Adrenal gland (tissue), 12 donors: Measurements from ENCODE around the gene PLEKHG7. TPM values are rescaled to one million over a fixed set of nuclear protein-coding genes. Genes with fewer than 3 reads are reported as not detected.
"Not testable (repeated sequence)": the region's sequence is repeated elsewhere in the genome, so short reads cannot be mapped to it uniquely, and the experiment has no call there.

Source experiments
- DNase-seq, 7 donors: peaks; one replicate each; pipeline ENCODE4 v3.0.0-alpha.2; 2019 to 2020
- H3K27ac ChIP-seq, 5 donors: fragments of 200-600 bp; sonication (generic) in 4 of 5; 1 replicate in 3 of 5; 2 replicates in 2 of 5; pipeline versions ENCODE4 v1.5.1 to v1.8.0; 2016 to 2020; ENCODE audit warnings: mild to moderate bottlenecking in 1 of 5
- H3K27me3 ChIP-seq: fragments of 200-600 bp; 2 replicates; pipeline ENCODE4 v1.8.0; 2021
- H3K36me3 ChIP-seq, 2 donors: fragments of 200-600 bp; replicated peaks in 1 of 2; 1 replicate in 1 of 2; 2 replicates in 1 of 2; pipeline versions ENCODE4 v1.5.1 to v1.8.0; 2018 to 2022
- H3K4me1 ChIP-seq, 2 donors: fragments of 200-600 bp; replicated peaks in 1 of 2; 1 replicate in 1 of 2; 2 replicates in 1 of 2; pipeline versions ENCODE4 v1.5.1 to v1.8.0; 2018 to 2021
- H3K4me3 ChIP-seq, 4 donors: fragments of 200-600 bp; sonication (generic) in 3 of 4; one replicate each; pipeline ENCODE4 v1.5.1; 2016 to 2018
- H3K9me3 ChIP-seq, 3 donors: fragments of 200-600 bp; sonication (generic) in 1 of 3; replicated peaks in 1 of 3; 1 replicate in 2 of 3; 2 replicates in 1 of 3; pipeline versions ENCODE4 v1.5.1 to v1.8.0; 2016 to 2021
- POLR2A ChIP-seq, 2 donors: fragments of 450-650 bp; IDR thresholded peaks; one replicate each; pipeline ENCODE4 v1.6.1; 2017; ENCODE audit warnings: antibody characterized with exemption in 2 of 2, mild to moderate bottlenecking in 2 of 2, moderate library complexity in 1 of 2
- WGBS, 4 donors: extraction: QIAGEN DNeasy Blood & Tissue Kit in 2 of 4; methylation state at CpG; one replicate each; pipeline versions ENCODE4 v1.1.5 to v1.1.7; 2013 to 2017; 5-methylcytosine and 5-hydroxymethylcytosine counted together
- intact Hi-C, 2 donors: fragments of 100-400 bp; cut with DNase I; formaldehyde crosslinking; loops; one replicate each; pipeline versions ENCODE4 v1.14.1 to v1.15.0; 2022 to 2023
- polyA plus RNA-seq, 3 donors: library from polyadenylated mRNA; stranded (reverse); fragments of 200-250 nt in 2 of 3; fragments of 350-450 nt in 1 of 3; fragmentation: Illumina TruSeq in 1 of 3; extraction: RNeasy Lipid Tissue Mini Kit (QIAGEN cat#74804) in 1 of 3; gene quantifications; one replicate each; pipeline ENCODE4 v1.2.3, GENCODE V29; 2013 to 2014
- total RNA-seq, 9 donors: library from RNA; depleted of rRNA in 4 of 9; stranded (reverse); fragments of >200 nt in 4 of 9; fragments of 120-200 nt in 1 of 9; fragmentation: NEBNext Ultra II Directional in 1 of 9; extraction: Animal tissue kit (Norgen Biotek cat#: 25700) in 1 of 9; gene quantifications; one replicate each; pipeline versions ENCODE4 v1.1.0 to v1.2.4, GENCODE V29; 2013 to 2023
- TF ChIP-seq, protein P1 (sequence below), 6 experiments: fragments of 450-650 bp in 4 of 6; fragments of 200-600 bp in 2 of 6; sonication (generic) in 1 of 6; IDR thresholded peaks; 1 replicate in 5 of 6; 2 replicates in 1 of 6; pipeline versions ENCODE4 v1.5.1 to v1.8.0; 2016 to 2021; ENCODE audit warnings: antibody characterized with exemption in 6 of 6, mild to moderate bottlenecking in 2 of 6, moderate library complexity in 1 of 6
- donor health status: healthy with polysubstance abuse.
- donor health status: Bipolar disorder and iron deficiency.
- donor health status: DM: yes; HTN: yes; CAD: no.
- donor health status: DM: no; HTN: no; CAD: no.
- donor health status: DM: no; HTN: no; CAD: no.
- donor health status: DM: yes; HTN: yes; CAD: no.

PLEKHG7 gene
- total and polyA plus RNA-seq, 12 donors: not detected

DNA sequence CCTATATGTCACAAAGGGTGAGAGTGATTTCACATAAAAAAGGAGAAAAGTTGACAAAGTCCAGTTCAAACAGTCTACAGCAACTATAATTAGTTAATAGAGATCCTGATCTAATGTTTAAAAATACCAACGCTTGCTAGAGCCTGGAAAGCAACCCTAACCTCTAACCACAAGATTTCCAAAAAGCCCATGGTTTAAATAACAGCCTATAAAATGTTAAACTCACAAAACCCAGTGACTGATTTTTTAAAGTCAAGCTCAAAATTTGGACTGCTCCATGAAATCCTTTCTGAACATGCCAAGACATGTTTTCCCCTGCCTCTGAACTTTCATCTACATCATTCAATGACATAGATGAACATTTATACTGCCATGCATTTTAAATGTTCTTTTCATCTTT, 81.6 kb downstream of the PLEKHG7 start:
- 56 to 77% (median 66%) methylated on average over 1 of the region's 1 CpG for WGBS, 4 donors
- no peak overlapping the region for H3K27ac ChIP-seq
- DNase-seq: no peak

DNA sequence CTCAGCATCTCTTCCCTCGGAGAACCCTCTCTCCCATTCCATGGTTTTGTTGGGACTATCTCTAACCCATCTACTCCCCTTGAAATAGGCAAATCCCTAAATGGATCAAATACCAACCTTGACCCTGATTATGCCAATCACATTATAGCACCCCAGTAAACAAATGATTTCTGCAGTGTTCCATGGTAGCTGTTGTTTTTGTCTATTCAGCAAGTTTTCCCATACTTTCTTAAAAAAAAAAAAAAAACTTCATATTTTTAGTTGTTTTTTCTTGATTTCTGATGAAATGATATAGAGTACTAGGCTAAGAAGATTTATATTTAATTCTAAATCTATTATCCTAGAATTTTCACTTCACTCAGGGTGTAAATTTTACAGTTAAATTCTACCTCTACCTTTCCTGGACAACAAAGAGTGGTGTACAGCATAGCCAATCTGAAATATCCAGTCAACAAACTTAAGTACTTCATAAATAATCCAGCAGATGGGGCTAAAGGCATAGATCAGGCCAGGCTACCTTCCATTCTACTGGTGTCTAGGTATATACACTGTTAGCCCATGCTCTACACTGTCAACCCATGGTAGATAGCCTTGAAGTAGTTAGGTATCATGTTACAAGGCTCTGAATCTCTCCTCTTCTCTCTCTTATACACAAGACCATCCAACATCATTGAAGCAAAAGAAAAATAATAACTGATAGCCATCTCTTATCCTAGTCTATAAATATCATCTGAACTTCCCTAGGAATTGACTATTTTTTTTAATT, 82.2 kb downstream of the PLEKHG7 start:
- Histone ChIP-seq H3K9me3 (no peaks in the 10 kb centered on the region), H3K36me3 (no peaks in the 10 kb centered on the region), H3K4me3 (no peak overlapping the region), H3K27ac (no peak overlapping the region), H3K27me3 (no peaks in the 10 kb centered on the region), H3K4me1 (peaks cover 0 to 8% of the 10 kb centered on the region in 2 donors)
- whole genome bisulfite sequencing, 4 donors: 75 to 83% (median 79%) methylated on average over 1 of the region's 1 CpG
- TF ChIP-seq, protein P1, sequence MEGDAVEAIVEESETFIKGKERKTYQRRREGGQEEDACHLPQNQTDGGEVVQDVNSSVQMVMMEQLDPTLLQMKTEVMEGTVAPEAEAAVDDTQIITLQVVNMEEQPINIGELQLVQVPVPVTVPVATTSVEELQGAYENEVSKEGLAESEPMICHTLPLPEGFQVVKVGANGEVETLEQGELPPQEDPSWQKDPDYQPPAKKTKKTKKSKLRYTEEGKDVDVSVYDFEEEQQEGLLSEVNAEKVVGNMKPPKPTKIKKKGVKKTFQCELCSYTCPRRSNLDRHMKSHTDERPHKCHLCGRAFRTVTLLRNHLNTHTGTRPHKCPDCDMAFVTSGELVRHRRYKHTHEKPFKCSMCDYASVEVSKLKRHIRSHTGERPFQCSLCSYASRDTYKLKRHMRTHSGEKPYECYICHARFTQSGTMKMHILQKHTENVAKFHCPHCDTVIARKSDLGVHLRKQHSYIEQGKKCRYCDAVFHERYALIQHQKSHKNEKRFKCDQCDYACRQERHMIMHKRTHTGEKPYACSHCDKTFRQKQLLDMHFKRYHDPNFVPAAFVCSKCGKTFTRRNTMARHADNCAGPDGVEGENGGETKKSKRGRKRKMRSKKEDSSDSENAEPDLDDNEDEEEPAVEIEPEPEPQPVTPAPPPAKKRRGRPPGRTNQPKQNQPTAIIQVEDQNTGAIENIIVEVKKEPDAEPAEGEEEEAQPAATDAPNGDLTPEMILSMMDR (IDR thresholded peaks at IDR 0.05): peak; percentile 23 to 74 (median 72)
- no peak for TF ChIP-seq POLR2A (IDR thresholded peaks at IDR 0.05)
- DNase-seq: peak in 4 of 7 donors; percentile 17 to 34 (median 21)
- intact Hi-C loops: loop anchor here in 1 of 2 donors (10.0 kb wide), 1 partner anchor 610 kb away; no protein-coding TSS in a partner anchor

More for the DNA sequence above, 81.6 kb downstream of the PLEKHG7 start:
- intact Hi-C loops: loop anchor here in 1 of 2 donors (10.0 kb wide), 1 partner anchor 610 kb away; no protein-coding TSS in a partner anchor
- Histone ChIP-seq H3K27me3 (no peaks in the 10 kb centered on the region), H3K9me3 (no peaks in the 10 kb centered on the region), H3K4me3 (no peak overlapping the region), H3K4me1 (peaks cover 0 to 8% of the 10 kb centered on the region in 2 donors), H3K36me3 (no peaks in the 10 kb centered on the region)
- TF ChIP-seq POLR2A (IDR thresholded peaks at IDR 0.05): no peak
- TF ChIP-seq, protein P1 (IDR thresholded peaks at IDR 0.05): no peak

DNA sequence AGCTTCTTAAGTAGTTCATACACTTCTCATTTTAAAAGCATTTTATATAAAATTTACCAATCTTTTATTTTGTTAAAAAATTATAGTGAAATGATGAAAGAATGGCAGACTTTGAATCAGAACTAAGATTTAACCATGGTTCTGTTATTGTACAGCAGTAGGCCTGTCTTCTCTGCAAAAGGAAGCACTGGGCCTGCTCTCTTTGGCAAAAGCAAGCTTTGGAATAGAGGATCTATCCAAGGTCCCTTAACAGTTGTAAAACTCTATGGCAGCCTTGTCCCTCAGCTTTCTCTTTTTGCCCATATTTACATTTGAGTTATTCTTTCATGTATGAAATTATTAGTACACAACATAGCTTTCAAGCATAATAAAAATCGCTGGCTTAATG, 82.8 kb downstream of the PLEKHG7 start:
- WGBS, 4 donors: 93 to 98% (median 93%) methylated on average over 1 of the region's 1 CpG
- Histone ChIP-seq H3K27ac (no peak overlapping the region), H3K36me3 (no peaks in the 10 kb centered on the region), H3K4me1 (peaks cover 0 to 8% of the 10 kb centered on the region in 2 donors), H3K4me3 (no peak overlapping the region), H3K9me3 (no peaks in the 10 kb centered on the region), H3K27me3 (no peaks in the 10 kb centered on the region)
- intact Hi-C loops: loop anchor here in 1 of 2 donors (10.0 kb wide), 1 partner anchor 609 kb away; no protein-coding TSS in a partner anchor
- no peak for DNase-seq
- TF ChIP-seq, protein P1 (IDR thresholded peaks at IDR 0.05): no peak
- no peak for TF ChIP-seq POLR2A (IDR thresholded peaks at IDR 0.05)

DNA sequence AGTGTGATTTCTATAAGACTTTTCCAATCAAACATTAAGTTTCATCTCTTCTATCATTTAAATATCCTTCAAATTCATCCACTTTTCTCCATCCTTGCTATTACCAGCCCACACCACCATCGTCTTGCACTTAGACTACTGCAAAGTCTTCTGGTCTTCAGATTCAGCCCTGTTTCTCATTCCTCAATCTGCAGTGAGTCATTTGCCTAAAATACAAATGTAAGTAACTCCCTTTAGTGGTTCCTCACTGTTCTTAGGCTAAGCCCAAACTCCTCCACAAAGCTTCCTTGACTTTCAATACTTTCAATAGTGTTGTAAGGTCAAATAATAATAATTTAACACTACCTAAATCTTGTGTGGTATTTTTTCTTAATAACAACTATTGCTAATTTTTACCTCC, 83.3 kb downstream of the PLEKHG7 start:
- 92 to 97% (median 95%) methylated on average over 1 of the region's 1 CpG for WGBS, 4 donors
- H3K9me3 ChIP-seq: no peaks in the 10 kb centered on the region
- no peak for DNase-seq
- H3K36me3 ChIP-seq: no peaks in the 10 kb centered on the region
- H3K4me3 ChIP-seq: no peak overlapping the region
- H3K4me1 ChIP-seq: peaks cover 0 to 8% of the 10 kb centered on the region in 2 donors
- H3K27ac ChIP-seq: no peak overlapping the region
- intact Hi-C loops: loop anchor here in 1 of 2 donors (10.0 kb wide), 1 partner anchor 609 kb away; no protein-coding TSS in a partner anchor
- TF ChIP-seq, protein P1 (IDR thresholded peaks at IDR 0.05): no peak
- TF ChIP-seq POLR2A (IDR thresholded peaks at IDR 0.05): no peak
- H3K27me3 ChIP-seq: no peaks in the 10 kb centered on the region

DNA sequence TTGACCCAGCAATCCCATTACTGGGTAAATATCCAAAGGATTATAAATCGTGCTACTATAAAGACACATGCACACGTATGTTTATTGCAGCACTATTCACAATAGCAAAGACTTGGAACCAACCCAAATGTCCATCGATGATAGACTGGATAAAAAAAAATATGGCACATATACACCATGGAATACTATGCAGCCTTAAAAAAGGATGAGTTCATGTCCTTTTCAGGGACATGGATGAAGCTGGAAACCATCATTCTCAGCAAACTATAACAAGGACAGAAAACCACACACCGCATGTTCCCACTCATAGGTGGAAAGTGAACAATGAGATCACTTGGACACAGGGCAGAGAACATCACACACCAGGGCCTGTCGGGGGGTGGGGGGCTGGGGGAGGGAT, 91.6 kb downstream of the PLEKHG7 start:
- H3K27me3 ChIP-seq, H3K27ac ChIP-seq, H3K9me3 ChIP-seq, DNase-seq, H3K4me3 ChIP-seq, H3K36me3 ChIP-seq, H3K4me1 ChIP-seq: not testable (repeated sequence)
- WGBS, 4 donors: 94 to 100% (median 97%) methylated on average over 5 of the region's 5 CpGs
- intact Hi-C loops: loop anchor here in 1 of 2 donors (10.0 kb wide), 1 partner anchor 590 kb away; no protein-coding TSS in a partner anchor
